Measurements from ENCODE around the gene PLCZ1.

DNA sequence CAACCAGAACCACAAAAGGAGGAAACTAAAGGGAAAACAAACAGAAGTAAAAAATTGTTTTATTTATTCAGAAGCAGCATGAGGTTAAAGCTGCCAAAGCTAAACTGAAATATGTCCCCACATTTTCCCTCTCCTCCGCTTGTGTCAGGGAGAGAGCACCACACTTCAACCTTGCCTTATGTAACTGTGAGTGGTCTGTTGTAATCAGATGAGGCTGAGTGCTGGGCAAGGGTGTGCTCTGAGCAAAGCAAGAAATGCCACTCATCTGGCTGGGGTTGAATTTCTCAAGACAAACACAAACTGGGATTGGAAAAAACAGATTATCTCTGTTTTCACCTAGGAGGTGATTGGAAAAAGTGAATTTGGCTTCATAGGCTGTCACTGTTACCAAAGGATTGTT lies 12.3 kb upstream of the PLCZ1 start:
- no peak for TF ChIP-seq CTCF (IDR thresholded peaks at IDR 0.05)
- no peak for TF ChIP-seq POLR2A (IDR thresholded peaks at IDR 0.05)
- no peak for TF ChIP-seq EP300 (IDR thresholded peaks at IDR 0.05)
- no peak for TF ChIP-seq POLR2AphosphoS5 (IDR thresholded peaks at IDR 0.05)

Measured in upper lobe of left lung (tissue), 4 donors.